GM21529 (cell line): ENCODE measurements around the gene ADD2.
"Not testable (repeated sequence)": the region's sequence is repeated elsewhere in the genome, so short reads cannot be mapped to it uniquely, and the experiment has no call there.

Source experiments
- ATAC-seq: cut with Tn5 transposase; IDR thresholded peaks from one replicate; pipeline ENCODE4 v1.9.1; 2021; ENCODE audit not compliant: unreplicated experiment

The ADD2 gene, protein sequence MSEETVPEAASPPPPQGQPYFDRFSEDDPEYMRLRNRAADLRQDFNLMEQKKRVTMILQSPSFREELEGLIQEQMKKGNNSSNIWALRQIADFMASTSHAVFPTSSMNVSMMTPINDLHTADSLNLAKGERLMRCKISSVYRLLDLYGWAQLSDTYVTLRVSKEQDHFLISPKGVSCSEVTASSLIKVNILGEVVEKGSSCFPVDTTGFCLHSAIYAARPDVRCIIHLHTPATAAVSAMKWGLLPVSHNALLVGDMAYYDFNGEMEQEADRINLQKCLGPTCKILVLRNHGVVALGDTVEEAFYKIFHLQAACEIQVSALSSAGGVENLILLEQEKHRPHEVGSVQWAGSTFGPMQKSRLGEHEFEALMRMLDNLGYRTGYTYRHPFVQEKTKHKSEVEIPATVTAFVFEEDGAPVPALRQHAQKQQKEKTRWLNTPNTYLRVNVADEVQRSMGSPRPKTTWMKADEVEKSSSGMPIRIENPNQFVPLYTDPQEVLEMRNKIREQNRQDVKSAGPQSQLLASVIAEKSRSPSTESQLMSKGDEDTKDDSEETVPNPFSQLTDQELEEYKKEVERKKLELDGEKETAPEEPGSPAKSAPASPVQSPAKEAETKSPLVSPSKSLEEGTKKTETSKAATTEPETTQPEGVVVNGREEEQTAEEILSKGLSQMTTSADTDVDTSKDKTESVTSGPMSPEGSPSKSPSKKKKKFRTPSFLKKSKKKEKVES

DNA sequence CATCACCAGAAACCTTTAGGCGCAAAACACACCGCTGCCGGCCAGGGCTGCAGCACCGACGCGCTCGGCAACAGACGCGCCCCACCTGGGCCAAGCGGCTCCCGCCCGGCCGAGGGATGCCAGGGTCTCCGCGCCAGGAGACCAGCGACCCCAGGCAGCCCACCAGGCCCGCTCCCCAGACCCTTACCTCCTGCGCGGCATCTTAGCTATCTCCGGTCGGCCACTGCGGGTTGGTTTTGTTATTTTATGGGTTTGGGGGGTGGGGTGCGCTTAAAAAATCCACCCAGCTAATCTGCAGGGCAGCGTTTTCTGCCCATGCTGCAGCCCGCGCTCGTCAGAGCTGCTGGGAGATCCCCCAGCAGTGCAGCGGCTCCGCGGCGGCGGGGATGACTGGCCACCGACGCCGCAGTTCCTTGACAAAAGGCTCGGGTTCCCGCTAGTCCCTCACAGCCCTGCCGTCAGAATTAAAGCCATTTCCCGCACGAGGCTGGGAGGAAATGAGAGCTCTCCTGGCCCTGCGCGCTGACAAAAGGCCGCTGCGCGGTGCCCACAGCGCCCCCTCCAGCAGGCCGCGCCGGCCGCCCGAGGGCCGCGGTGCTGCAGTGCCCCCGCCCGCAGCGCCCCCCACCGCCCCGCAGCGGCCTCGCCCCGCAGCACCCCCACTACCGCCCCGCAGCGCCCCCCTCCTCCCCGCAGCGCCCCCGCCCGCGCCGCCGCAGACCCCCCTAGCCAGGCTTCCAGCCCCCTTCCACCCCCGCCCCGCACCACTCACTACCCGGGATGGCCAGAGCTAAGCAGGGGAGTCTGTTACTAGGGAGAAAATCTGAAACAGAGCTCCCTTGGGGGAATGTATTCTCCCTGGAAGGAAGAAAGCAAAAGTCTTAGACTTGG lies at the start of gene ADD2:
Gene ADD2 (minus strand): TSS at position 502 of the 891 bp plus-strand sequence. CDS start 61,792 bp downstream, outside the sequence.
- ATAC-seq: no peak

DNA sequence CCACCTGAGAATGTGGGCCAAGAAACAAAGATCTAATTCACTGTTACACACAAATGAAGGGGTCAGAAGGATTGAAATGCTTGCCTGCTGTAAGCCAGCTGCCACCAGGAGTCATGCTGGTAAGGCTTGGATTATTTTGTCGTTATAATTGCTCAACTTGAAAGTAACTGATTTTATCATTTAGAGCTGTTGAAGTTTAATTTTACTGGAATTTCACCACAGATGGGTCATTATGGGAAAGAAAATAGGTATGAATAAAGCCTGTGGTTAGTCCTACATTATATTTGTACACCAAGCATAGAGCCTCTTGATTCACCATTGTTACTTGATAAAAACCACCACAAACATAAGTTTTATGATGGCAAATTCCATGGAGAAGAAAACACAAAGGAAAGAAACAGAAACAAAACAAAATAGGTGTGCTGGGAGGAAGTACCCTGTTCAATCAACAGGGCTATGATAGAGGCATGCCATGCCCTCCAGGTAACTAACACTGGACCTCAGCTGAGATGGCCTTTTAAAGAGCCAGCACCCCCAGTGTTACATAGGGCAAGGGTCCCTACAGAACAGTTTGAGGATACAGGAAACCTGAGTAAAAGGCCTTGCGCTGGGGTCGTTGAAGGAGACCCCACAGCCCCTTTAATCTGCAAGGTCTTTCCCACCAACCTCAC lies 49.4 kb upstream of the ADD2 start:
- no peak for ATAC-seq

DNA sequence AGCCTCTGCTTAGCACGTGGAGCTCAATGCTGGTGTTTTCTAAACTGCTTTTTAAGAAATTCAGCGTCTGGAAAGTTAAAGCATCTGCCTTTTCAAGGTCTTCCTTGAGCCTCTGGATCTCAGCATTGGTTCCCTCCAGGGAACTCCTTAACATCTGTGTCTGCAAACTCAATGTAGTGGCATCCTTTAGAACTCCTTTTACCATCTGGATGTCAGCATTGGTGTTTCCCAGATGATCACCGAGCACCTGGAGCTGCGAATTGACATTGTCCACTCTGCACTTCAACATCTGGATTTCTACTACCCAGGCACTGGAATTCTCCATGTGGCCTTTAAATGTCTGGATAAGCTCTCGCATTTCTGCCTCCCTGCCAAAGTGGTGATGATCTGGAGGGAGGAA lies 48.7 kb upstream of the ADD2 start:
- no peak for ATAC-seq

DNA sequence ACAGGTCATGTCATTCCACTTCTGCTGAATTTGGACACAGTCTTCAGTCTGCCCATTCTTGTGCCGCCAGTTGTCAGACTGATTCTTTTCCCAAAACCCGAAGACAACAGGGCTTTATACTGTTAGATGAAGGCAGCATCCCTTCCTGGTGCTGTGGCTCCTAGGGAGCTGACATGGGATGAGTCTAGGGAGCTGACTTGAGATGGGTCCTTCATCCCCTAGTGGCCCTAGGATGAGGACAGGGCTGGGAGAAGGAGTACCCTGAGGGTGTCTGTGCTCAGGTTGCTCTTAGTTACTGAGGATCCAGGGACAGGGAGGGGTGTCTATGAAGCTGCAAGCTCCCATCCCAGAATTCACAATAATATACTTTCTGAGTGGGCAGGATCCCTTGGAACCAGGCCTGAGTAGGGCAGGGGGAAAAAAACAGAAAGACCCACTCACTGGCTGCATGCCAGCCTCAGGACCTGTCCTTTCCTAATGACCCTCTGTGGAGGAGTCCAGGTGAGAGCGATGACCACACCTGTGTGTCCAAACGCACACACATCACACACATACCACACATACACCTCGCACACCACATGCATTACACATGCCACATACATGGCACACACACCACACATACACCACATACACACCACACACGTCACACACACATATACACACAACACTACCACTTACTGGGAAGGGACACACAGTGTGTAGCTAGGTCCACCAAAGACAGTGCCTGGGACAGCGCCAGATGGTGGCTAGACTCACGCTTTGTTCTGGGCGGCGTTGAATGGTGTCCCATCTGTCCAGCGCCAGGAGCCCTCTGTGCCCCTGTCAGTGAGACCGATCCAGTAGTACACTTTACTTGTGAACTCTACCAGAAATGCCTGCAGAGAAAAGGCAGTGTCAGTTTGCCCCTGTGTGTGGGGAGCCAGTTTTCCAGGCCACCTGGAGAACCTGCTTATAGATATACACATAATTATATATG lies 41.3 kb upstream of the ADD2 start:
- ATAC-seq: no peak

DNA sequence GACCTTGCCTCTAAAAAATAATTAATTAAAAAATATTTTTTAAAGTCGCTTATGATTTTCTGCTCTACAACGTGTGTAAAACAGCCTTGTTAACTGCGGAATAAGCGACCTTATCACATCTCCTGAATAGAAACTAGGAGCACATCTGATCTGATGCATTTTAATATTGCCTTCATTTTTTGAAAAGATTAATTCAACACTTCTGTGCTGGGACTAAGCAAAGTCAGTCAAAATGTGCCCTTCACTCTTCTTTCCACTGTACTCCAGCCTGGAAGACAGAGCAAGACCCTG lies 39.8 kb upstream of the ADD2 start:
- no peak for ATAC-seq

DNA sequence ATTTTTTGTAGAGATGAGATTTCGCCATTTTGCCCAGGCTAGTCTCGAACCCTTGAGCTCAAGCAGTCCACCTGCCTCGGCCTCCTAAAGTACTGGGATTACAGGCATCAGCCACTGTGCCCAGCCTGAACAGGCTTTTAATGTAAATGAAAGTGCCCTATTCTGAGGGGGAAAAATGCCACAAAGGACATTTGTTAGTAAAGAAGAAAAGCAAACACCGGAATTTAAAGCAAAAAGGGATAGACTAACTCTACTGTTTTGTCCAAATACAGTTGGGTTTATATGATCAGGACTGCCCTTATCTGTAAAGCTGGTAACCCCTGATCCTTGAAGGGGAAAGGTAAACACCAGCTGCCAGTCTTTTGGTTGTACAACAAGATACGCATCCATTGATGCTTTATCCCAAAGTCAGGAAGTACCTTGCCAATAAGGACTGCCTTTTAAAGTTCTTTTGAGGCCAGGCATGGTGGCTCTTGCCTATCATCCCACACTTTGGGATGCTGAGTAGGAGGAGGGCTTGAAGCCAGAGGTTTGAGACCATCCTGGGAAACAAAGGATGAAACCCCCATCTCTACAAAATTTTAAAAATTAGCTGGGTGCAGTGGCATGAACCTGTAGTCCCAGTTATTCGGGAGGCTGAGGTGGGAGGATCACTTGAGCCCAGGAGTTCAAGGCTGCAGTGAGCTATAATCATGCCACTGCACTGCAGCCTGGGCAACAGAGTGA lies 39.3 kb upstream of the ADD2 start:
- no peak for ATAC-seq

DNA sequence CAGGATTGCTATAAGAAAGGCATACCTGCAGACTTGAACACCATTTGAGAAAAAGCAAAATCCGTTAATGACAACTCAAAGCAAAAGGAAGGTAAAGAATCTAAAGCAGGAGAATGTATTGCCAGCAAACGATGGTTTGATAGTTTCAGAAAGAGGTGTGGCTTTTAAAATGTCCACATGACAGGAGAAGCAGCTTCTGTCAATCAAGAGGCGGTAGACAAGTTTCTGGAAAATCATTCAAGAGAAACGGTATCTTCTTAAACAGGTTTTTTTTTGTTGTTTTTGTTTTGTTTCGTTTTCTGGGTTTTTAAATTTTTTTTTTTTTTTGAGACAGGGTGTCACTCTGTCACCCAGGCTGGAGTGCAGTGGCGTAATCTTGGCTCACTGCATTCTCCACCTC lies 38.6 kb upstream of the ADD2 start:
- no peak for ATAC-seq

DNA sequence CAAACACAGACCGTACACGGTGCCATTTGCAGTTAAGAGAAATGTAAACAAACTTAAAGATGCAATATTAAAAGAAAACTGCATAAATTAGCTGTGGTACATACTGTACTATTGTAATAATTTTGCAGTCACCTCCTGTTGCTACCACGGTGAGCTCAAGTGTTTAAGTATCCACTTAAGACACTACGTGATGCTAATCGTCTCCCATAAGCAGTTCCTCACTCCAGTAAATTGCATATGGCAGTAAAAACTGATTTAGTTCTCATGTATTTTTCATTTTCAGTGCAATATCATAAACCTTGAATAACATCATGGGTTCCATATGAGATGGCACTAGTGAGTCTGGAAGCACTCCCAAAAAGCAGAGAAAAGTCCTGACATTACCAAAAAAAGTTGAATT lies 38.0 kb upstream of the ADD2 start:
- ATAC-seq: no peak

DNA sequence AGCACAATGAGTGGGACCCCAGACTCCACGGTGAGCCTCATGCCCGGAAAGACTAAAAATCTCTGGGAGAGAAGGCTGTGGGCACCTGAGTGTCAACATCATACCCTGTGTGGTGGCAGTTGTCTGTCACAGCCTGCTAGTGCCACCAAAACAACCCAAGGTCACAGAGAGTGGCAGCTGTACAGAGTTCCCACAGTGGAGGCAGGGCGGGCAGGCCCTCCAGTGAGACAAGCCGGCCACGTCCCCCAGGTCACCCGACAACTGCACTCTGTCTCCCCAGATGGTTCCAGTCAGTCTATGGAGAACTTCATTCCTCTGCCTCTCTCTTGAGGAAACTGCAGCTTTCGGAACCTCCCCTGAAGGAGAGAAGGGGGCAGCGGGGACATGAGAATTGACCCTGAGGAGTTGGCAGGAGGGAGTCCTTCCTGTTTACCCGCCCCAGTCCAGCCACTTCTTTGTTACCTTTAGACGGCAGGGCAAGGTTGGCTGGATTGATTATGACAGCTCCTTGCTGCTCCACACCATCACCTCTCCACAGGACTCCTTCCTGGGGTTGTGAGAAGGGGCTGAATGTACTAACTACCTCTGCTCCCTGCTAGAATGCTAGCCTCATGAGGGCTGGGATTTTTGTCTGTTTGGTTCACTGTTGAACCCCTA lies 33.7 kb upstream of the ADD2 start:
- ATAC-seq: no peak

DNA sequence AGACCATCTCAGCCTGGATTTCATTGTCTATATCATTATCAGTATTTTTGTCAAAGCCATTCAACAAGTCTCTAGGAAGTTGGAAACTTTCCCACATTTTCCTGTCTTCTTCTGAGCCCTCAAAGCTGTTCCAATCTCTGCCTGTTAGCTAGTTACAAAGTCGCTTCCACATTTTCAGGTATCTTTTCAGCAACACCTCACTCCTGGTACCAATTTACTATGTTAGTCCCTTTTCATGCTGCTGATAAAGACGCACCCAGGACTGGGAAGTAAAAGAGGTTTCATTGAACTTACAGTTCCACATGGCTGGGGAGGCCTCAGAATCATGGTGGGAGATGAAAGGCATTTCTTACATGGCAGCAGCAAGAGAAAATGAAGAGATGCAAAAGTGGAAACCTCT lies 31.7 kb upstream of the ADD2 start:
- no peak for ATAC-seq

DNA sequence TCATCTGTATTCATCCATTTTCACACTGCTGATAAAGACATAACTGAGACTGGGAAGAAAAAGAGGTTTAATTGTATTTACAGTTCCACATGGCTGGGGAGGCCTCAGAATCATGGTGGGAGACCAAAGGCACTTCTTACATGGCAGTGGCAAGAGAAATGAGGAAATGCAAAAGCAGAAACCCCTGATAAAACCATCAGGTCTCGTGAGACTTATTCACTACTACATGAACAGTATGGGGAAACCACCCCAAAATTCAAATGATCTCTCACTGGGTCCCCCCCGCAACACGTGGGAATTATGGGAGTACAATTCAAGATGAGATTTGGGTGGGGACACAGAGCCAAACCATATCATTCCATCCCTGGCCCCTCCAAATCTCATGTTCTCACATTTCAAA lies 30.0 kb upstream of the ADD2 start:
- ATAC-seq: not testable (repeated sequence)

DNA sequence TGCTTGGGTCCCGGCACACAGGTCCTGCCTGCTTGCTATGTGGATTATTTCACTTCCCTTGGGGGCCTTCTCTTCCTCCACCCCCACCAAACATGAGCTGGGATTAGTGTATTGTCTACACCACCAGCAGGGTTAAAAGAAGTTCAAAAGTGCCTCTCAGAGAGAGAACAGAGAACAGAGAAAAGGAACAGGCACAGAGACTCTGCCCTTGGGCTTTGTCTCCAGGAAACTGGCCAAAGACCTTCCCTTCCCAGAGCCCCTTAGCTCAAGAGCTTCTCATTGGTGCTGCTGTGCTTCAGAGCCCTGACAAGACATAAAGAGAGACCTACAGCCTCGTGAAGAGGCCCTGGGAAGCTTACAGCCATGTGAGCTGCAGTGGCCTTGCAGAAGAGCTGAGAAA lies 29.5 kb upstream of the ADD2 start:
- no peak for ATAC-seq

DNA sequence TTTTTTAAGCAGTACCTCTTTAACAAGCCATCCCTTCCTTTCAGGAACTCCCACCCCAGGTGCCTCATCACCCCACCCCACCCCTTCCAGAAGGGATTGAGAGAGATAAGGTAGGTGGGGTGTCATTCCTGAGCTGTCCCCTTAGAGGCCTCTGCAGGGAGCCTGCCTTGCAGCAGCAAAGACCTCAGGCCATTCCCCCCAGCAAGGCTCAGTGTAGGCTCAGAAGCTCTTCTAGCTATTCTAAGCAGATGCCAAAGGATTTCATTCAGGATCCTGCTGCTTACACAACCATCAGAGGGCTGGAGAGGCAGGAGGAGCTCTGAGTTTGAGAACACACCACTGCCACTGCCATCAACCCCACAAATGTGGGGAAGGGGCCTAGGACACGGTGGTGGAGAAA lies 28.3 kb upstream of the ADD2 start:
- ATAC-seq: no peak

DNA sequence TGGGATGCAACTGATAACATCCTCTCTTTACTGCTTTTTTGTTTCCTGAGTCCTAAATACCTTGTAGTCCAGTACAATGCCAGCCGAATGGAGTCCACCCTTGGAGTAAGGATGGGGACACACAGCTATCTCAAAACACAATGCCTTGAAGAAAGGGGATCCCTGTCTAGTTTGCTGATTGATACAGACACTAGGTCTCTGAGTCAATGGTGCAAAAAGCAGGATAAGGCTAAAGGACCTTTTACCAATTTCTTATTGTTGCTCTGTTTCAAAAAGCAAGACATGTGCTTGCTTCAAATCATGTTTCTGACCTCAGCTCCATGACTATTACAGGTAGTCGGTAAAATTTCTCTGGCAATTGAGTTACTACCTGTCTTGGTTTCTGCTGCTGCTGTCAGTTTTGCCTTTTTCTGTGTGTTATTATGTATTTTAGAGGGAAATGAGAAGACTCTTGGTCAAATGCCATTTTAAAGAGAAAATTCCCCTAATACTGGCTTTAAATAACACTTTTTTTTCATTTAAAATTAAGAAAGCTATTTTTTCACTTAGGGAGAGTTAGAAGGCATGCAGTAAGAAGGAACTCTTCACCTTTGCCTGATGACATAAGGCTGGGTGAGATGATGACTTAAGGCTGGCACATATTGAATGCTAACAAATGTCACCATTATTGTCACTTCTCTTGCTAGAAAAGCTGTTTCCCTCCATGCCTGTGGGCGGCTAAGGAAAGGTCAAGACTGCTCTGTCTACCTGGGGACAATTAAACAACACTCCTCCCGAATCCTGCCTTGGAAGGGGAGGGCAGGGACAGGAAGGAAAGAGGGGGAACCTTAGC lies 27.4 kb upstream of the ADD2 start:
- no peak for ATAC-seq

DNA sequence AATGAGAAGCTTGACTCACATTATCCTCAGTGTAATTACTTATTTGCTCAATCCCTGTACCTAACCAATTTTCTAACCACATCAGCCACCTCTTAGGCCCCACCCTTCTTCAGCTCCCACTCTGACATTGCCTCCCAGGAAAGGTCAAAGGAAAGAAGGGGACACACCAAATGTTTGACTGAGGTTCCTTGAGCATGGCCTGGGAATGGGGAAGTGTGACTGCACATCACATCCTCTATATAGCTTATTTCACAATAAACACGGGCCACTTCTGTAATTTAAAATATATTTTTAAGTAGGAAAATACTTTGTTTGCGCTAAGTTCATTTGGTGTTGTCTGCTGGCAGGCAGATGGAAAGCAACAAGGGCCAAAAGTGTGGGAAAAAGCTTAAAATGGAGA lies 25.4 kb upstream of the ADD2 start:
- no peak for ATAC-seq

DNA sequence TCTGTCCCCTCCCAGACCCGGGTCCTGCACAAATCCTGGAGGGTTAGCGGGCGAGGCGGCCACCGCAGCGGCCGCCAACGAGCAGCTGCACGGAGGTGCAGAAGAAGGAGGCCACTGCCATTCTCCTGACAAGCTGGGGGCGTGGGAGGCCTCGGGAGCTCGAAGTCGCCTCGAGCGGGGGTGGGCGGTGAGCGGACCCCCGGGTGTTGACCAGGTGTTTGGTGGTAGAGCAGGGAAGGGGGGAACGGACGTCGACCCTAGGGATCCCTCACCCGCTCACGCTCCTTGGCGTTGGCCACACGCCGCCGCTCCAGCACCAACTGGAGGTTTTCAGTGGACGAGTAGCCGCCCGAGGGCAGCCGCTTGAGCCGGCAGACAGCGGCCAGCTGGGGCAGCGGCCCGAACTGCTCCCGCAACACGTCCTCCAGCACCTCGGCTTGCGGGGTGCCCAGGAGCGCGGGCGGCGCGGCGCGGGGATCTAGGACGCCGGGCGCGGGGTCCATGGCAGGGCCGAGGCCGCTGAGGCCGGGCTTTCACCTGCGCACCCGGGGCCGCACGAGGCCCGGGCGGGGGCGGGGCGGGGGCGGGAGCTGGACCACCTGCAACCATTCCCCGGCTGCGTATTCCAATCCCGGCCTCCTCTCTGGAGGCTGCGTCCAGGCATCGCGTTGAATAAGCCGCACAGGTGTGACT lies 22.3 kb upstream of the ADD2 start, which contains the start of gene FIGLA:
Gene FIGLA (minus strand): TSS at position 508 of the 693 bp plus-strand sequence. CDS start 5 bp downstream, at position 503.
- ATAC-seq: no peak
